ENCODE data around the gene CCDC182.

The CCDC182 gene

DNA sequence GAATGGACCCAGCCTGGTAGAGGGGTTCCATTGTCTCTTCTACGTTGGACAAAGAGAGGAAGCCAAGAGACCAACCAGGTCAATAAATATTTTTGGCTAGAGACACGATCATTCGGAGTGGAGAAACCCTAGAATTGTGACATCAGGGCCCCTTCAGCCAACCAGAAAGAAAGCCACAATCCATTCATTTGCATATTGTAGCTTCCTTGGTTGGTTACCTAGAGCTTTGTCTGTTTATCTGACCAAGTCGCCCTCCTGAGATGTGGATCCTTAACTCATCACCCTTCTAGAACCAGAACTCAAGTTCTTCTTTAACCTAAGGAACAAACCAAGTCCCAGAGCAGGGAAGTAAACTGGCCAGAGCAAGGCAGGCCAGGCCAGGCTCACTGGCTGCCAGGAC lies at the start of gene CCDC182:
TSS of gene CCDC182 (minus strand) at position 58 of the 400 bp plus-strand sequence. CDS start at position 31, 27 bp downstream.
- no peak for DNase-seq (ENCODE audit: low read depth)

- no peak for DNase-seq (ENCODE audit: low read depth)
Measured at GRCh38 chr17:57794841-57795240, 49.7 kb upstream of the CCDC182 start.

- no peak for DNase-seq (ENCODE audit: low read depth)
Measured at GRCh38 chr17:57788725-57789124, 43.6 kb upstream of the CCDC182 start.

GRCh38 chr17:57785022-57785421 lies 39.9 kb upstream of the CCDC182 start:
- DNase-seq (ENCODE audit: low read depth) = no peak

DNA sequence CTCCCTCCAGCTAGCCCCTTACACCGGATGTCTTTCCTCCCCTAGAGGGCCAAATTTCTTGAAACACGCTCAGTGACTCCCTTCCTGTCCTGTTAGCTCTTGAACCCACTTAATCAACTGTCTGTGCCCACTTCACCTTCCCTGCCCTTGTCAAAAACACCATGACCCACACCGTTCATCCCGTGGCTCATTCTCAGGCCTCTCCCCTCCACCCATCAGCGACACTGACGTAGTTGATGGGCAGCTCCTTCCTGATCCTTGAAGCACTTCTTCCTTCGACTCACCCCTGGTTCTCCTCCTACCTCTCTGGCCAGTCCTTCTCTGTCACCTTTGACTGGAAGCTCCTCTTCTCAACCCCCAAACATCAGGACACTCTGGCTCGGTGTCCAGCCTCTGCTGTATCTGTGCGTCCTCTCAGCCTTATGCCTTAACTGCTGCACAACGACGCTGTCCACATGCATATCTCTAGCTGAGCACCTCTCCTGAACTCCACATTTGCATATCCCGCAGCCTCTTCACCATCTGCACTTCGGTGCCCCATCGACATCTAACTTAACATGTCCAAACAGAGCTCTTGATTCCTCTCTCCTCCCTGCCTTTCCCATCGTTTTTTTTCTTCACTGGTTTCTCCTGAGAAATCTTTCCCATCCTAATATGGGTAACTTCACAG lies 39.3 kb upstream of the CCDC182 start:
- no peak for DNase-seq (ENCODE audit: low read depth)

DNA sequence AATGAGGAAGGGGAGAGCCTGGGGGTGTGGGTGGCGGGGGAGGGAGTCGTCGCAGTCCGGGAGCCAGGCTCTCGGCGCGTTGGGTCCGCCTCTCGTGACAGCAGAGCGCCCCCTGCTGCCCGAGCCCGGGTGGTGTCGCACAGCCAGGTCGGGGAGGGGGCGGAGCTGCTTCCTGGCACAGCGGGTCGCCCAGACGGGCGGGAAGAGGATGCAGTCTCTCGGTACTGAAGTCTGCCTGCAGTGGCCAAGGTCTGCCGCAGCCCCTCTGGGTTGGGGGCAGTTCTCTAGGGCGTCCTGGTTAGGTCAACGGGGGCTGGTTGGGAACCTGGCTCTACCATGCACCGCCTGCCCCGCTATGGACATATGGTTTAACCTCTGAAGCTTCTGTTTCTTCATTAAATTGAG lies 38.2 kb upstream of the CCDC182 start:
- DNase-seq (ENCODE audit: low read depth) = peak; percentile 14

- DNase-seq (ENCODE audit: low read depth) = no peak
Measured at GRCh38 chr17:57782647-57783337, 37.7 kb upstream of the CCDC182 start.

GRCh38 chr17:57782062-57782490 lies 37.0 kb upstream of the CCDC182 start:
- DNase-seq (ENCODE audit: low read depth) = no peak

- no peak for DNase-seq (ENCODE audit: low read depth)
Measured at GRCh38 chr17:57781386-57782061, 36.4 kb upstream of the CCDC182 start.

- DNase-seq (ENCODE audit: low read depth) = no peak
Measured at GRCh38 chr17:57779706-57780105, 34.6 kb upstream of the CCDC182 start.

GRCh38 chr17:57778306-57778705 lies 33.2 kb upstream of the CCDC182 start:
- DNase-seq (ENCODE audit: low read depth) = no peak

DNA sequence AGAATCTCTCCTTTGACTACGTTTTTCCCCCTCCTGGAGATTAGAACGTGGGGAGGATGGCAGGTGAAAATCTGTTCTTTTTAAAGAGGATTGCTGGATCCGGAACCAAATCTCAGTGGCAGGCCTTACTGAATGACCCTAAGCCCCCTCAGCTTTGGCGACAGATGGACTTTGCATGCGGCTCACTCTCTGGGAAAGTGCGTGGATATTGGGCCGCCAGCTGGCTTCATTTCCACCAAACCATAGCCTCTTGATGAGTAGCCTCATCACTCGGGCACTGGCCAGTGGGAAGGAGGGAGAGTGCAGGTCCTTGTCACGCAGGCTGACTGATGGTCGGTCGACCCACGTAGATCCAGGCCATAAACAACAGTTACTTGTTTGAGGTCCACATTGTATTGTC lies 31.3 kb upstream of the CCDC182 start:
- no peak for DNase-seq (ENCODE audit: low read depth)

DNA sequence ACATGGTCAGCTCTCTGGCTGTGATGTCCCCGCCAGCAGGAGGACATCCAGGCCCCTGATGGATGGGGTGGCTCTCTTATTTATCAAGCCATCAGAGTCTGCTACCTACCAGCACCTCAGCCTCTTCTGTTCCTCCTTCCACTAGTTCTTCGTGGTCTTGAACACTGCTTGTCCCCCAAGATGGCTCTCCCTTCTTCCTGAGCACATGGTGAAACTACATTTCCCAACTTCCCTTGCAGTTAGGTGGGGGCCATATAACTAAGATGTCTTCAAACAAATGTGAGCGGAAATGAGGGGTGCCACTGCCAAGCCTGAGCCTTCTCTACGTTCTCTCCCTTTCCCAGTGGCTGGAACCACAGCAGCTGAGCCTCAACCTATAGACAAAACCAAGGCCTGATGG lies 29.8 kb upstream of the CCDC182 start:
- no peak for DNase-seq (ENCODE audit: low read depth)

DNA sequence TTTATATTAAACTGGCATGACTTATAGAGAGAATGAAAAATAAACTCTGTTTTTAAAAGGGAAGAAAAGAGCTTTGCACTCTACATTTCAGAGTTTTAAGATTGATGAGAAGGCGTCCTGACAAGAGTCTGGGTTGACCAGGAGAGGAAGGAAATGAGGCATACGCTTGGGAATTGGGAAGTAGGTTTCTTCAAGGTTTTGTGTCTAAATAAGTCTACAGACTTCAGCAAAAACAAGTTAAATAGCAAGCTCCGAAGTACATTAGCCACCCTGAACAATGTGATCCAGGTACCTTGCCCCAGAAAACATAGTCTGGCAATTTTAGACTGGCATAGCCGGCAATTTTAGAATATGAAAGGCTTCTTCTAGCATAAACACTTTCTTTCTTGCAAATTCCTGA lies 28.5 kb upstream of the CCDC182 start:
- DNase-seq (ENCODE audit: low read depth) = no peak

GRCh38 chr17:57772774-57773173 lies 27.7 kb upstream of the CCDC182 start:
- DNase-seq (ENCODE audit: low read depth) = no peak

DNA sequence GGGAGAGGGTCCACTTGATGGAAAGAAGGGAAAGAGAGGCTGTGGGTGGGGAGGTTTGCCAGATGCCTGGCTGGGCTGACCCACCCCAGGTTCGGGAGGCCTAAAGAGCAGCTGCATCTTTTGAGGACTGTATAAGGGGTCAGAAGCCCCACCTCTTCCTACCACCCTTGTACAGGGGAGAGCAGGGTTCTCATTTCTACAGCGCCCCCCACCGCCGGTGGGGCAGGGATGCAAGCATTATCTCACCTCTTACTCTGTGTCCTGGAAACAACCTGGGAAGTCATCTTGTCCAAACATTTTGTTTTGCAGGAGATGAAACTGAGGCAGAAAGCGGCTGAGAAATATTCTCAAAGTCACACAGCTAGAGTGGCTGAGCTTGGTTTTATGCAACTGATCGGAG lies 22.5 kb upstream of the CCDC182 start:
- no peak for DNase-seq (ENCODE audit: low read depth)

DNA sequence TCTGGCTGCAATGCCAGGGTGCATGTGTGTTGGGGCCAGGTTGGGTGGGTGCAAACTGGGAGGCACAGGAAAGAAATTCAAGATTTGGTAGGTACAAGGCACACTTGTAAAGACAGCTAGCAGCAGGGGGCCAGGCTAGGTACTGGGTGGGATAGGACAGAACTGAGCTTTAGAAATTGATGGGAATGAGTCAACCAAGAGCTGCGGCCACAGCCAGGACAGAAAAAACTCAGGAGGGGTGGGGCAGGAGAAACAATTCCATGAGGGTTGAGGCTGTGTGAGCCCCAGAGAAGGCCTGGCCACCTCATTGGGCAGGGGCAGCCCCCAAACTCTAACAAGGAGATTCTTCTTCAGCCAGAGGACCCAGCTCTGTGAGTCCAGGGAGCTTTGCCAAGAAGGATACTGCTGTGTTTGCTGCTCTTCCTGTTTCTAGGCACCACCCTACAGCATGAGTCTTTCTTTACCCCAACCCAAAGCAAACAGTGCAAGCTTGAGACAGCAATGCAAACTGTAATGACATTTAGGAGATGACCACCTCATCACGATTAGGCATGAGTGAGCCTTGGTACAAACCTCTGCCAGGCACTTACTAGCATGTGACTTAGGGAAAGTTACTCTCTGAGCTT lies 21.3 kb upstream of the CCDC182 start:
- no peak for DNase-seq (ENCODE audit: low read depth)

DNA sequence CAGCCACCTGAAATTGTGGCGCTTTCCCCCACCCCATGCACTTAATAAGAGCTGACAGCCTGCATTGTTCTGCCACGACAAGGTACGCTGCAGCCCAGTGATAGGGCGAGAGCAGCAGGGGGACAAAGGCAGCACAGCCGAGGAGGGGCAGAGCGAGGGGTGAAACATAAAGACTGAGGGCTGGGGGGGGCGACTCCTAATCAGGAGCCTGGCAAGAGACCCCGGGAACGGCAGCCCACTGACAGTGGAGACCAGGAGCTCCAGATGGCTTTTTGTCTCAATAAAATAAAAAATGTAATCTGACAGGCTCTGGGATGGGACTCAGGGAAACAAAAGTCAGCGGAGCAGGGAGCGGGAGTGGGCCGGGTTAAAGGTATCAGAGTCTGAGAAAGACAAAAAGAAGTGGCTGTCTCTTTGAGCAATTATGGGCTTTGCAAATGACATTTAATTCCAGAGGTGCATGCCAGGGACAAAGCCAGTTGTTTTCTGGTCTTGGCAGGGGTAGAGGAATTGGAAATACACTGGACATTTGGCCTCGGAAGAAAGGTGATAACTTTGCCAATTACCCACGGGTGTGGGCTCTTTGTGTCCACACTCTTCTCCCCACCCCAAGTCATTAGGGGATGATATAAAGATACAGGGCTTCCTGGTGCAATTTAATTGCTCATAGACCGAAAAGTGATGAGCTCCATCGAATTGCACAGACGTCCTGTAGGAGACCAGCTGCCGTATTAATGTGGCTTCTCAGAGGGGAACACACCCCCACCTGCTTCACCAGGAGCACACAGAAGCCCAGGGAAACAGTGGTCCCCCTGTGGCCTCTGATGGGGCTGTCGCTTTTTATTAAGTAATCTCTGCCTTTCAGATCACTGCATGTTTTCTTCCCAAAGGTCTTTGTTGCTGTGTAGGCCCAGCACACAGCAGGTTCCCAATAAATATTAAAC lies 17.6 kb upstream of the CCDC182 start:
- no peak for DNase-seq (ENCODE audit: low read depth)

GRCh38 chr17:57761887-57762286 lies 16.8 kb upstream of the CCDC182 start:
- DNase-seq (ENCODE audit: low read depth) = no peak

DNA sequence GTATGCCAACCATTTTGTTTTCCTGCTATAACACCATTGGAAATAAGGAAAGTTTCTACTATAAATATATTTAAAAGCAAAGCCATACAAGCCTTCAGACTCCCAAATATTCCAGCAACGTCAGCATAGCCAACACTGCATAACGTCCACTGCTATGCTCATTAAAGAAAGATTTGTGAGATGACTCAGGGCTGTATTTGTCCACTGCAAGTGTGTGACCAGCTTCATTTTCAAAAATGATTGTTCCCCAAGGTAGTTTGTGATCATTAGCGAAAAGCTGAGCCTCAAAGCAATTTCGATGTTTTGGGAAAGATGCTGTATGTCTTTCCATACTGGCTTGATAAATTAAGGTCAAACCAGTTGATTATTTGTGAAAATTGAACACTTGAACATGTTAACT lies 14.9 kb upstream of the CCDC182 start:
- DNase-seq (ENCODE audit: low read depth) = no peak

GRCh38 chr17:57758654-57759053 lies 13.6 kb upstream of the CCDC182 start:
- DNase-seq (ENCODE audit: low read depth) = no peak

DNA sequence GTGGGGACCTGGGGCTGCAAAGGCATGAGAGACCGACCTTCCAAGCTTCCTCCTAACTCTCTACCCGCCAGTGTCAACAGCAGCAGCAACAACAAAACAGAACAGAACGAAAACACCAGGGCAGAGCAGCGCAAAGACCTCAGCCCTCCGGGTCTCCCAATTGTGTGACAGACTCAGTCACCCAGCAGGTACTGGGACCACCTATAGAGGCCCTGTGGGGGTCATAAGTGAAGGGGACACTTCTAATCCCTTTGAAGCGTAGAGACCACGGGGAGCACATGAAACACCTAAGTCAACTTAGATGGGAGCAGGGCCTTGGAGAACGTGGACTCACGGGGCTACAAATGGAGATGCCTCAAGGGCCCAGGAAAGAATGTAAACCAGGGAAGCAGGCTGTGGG lies 12.6 kb upstream of the CCDC182 start:
- no peak for DNase-seq (ENCODE audit: low read depth)
